Measurements from ENCODE around the gene RAD23B. TPM values are rescaled to one million over a fixed set of nuclear protein-coding genes. Genes with fewer than 3 reads are reported as not detected.
"Not testable (repeated sequence)": the region's sequence is repeated elsewhere in the genome, so short reads cannot be mapped to it uniquely, and the experiment has no call there.

RAD23B gene
- total RNA-seq = 102 TPM

DNA sequence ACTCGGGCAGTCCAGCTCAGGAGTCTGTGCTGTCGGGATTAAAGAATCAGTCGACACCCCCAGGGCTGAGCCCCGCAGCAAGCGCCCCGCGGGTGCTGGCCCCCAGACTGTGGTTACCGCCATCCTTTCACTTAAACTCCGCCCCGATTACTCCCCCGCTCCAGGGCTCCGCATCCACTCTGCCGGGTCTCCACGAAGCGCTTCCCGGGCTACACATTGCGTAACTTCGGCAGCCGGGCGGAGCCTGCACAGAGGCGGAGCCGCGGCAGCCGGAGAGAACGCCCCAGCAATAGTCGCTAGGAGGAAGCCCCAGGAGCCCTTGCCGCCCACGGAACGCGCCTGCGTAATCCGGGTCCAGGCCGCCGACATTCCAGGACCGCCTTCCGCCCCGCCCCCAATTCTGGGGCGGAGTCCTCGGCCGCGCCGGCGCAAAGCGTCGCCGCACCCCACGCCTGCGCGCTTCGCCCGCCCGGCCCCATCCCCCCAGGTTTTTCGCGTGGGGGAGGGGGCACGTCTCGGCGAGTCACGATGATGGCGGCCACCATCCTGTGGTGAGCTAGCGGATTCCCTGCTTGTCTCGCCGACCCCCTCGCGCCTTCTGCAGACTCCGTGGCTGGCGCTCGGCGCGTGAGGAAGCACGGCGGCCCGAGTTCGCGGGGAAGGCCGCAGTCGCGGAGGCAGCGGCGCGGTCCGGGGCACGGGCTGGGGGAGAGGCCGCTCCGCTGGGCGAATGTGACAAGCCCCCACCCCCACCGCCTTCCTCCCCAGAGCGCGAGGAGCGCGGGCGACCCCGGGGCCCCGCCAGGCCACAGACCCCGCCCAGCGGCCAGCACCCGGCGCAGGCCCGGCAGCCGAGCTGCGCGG lies at the start of gene RAD23B:
TSS of gene RAD23B (plus strand) at position 521 of the 864 bp plus-strand sequence. CDS start 351 bp downstream, outside the sequence.
- peak; percentile 98 for DNase-seq

DNA sequence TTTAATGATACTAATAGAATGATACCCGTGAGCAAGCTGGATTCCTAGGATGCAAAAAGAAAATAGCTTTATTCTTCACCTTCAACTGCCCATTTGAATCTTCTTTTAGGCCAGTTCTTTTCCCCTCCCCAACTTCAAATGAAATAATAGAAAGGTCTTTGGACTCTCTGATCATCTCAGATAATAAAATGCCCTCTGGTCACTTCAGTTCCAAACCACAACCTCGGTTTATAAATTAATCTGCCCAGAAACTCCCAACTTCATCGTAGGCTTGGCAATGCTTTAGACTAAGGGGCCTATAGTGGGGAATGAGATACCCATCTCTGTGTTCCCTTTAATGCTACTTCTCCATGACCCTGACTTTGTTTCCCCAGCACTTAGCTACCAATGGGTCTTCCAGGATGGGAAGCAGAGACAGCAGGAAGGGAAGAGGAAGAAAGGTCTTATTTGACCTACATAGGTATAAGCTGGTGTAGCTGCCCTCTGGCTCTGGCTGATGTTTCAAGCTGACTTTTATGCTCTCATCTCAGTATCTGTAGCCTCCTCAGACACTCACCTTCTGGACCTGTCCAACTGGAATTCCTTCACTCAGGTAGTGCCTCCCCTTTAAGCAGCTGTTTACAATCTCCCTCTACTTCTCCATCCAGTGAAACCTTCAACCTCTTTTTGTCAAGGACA lies 47.2 kb upstream of the RAD23B start:
- DNase-seq = no peak

GRCh38 chr9:107237873-107238272 lies 45.2 kb upstream of the RAD23B start:
- no peak for DNase-seq

DNA sequence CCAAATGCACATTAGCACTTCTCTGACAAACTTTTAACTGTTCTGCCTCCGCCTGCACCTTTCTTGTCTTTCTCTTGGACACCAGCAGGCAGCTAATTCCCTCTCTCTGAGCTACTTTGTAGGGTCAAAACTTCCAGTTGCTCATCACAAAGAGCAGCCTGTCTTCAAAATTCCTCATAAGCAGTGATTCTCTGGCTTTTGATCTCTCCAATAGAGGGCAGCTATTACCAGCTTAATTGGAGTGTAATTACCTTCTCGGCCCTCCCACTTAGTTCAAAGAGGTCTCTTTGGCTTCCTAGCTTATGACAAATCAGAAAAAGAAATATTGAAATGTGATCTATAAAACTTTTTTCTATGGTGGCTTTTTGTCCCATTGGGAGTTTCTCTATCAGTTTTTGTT lies 43.6 kb upstream of the RAD23B start:
- no peak for DNase-seq

DNA sequence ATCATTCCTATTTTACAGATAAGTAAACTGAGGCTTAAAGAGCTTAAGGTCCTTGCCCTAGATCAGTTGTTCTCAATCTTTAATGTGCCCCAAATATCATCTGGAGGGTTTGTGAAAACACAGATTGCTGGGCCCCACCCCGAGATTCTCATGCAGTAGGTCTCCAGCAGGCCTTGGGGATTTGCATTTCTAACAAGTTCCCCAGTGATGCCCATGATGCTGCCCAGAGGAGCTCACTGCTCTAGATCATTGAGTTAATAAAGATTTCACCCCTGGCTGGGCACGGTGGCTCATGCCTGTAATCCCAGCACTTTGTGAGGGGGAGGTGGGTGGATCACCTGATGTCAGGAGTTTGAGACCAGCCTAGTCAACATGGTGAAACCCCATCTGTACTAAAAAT lies 42.8 kb upstream of the RAD23B start:
- no peak for DNase-seq

- no peak for DNase-seq
These were observed 40.7 kb upstream of the RAD23B start for GRCh38 chr9:107242073-107243030.

DNA sequence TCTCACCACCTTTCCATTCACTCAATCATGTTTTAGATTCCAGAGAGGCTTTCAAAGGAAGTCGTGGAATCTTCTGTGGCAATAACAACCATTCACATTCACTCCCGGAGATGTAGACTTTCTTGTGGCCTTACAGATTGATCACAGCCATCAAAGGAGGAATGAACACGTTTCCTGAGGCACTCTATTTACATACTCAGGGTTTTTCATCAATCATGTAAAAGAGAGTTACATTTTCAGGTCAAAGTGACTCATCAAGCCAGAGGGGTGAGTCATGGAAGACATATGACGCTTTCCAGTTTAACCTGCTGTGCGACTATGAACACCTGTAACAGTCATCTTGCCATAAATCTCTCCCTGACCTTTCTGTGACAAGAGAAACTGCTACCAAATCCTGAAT lies 39.3 kb upstream of the RAD23B start:
- DNase-seq = no peak

DNA sequence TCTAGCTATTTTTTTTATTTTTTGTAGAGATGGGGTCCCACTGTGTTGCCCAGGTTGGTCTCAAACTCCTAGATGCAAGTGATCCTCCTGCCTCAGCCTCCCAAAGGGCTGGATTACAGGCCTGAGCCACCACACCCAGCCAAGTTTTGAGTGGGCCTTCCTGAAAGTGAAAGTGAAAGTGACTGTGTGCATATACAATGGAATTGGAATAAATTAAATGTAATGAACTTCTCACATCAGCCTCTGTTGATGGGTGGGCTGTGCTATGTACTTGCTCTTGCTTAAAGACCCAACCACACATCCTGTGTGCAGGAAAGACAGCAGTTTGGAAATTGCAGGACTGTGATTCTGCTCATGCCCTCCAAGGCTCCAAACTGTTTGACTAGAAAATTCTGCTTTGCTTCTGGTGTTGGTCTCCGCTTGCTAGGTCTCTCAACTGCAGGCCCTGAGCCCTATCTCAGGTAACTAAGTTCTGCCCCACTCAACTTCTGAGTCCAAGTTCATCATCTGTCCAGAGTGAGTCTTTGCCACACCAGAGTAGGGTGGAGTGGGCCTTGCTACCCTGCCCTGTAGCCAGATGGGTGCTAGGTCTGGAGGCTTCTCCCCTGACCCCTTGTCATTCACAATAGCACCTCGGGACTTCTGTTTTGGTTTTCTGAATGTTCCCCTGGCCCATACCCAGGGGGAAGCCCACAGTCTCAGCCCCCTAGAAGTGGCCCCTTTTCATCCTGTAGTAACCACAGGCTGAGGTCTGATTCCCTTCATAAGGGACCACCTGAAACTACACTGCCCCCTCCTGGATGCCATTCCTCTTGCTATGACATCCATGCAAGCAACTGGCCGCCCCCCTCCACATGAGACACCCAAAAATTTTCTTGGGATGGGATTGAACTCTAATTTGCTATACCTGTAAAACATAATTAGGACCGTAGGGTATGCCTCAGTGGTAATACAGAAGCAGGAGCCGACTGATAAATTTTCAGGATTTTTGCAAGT lies 36.5 kb upstream of the RAD23B start:
- no peak for DNase-seq

GRCh38 chr9:107248714-107249113 lies 34.4 kb upstream of the RAD23B start:
- no peak for DNase-seq

GRCh38 chr9:107249131-107249533 lies 33.9 kb upstream of the RAD23B start:
- DNase-seq = no peak

- no peak for DNase-seq
These were observed 33.3 kb upstream of the RAD23B start for GRCh38 chr9:107249665-107250285.

DNA sequence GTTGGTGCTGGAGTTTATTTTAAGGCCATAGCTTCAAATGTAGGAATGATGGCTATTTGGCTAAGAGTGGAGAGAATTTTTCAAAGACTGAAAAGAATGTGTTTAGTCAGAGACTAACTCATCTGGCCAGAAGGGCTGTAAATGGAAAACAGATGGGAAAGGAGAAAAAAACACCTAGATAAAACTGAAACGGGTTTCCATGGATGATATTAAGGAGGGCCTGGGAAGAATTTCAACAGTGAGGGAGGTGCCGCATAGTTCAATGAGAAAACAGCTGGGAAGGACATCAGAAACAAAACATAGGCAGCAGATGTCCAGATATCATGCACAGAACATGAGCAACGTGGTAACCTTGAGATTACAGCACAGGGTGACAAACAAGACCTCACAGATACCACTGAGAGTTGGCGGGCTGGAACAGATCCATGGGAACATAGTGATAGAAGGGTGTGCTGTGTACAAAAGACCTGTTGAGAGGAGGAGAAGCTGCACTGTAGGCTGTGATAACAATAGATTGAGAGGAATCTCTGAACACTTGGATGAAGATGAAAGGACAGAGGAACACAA lies 31.2 kb upstream of the RAD23B start:
- no peak for DNase-seq

DNA sequence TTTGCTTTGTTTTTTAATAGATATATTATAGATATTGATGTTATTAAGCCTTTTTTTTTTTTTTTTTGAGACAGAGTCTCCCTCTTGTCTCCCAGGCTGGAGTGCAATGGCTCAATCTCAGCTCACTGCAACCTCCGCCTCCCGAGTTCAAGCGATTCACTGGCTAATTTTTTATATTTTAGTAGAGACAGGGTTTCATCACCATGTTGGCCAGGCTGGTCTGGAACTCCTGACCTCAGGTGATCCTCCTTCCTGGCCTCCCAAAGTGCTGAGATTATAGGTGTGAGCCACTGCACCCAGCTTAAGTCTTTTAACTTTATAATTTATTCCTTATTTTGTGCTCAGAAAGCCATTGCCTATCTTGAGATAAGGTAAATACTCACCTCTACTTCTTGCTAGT lies 24.2 kb upstream of the RAD23B start:
- no peak for DNase-seq

- not testable (repeated sequence) for DNase-seq
These were observed 23.2 kb upstream of the RAD23B start for GRCh38 chr9:107259751-107260313.

DNA sequence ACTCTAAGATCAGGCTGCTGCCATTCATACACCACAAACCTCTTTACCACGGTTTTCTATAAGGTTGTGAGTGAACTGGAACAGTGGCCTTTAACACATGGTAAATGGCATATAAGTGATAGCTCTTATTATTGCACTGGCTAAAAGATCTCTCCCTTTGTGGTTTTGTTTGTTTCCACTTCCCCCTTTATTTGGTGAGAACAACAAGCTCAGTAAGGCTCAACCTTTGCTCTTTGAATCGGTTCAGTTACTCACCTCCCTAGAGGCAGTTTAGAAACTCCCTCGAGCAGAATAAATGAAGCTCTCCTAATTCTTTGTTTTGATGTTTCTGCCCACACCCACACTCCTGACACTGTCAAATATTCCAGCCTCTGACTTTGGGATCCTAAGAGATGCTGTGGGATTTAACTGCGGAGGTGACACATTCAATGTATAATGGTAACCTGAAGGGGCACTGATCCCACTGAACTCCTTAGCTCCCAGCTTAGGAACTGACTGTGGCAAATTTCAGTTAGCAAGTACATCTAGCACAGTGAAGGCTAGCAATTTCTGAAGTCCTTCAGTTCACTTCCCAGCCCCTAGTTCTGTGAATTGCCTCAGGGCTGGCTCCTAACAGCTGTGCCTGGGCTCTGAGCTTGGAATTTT lies 22.5 kb upstream of the RAD23B start:
- DNase-seq = no peak

DNA sequence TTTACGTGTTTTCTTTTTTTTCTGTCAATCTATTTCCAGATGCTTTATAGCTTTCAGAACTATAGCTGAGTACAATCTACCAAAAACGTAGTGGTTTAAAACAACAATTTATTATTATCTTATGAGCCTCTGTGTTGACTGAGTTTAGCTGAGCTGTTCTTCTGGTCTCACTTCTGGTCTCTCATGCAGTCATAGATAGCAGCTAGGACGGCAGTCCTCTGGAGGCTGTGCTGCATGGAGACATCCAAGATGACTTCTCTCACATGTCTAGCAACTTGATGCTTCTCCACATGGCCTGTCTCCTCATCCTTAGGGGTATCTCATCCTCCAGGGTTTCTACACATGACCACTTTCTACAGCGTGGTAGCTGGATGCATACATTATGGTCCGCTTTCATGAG lies 22.0 kb upstream of the RAD23B start:
- no peak for DNase-seq

- DNase-seq = no peak
These were observed 19.8 kb upstream of the RAD23B start for GRCh38 chr9:107263289-107263688.

- no peak for DNase-seq
These were observed 16.3 kb upstream of the RAD23B start for GRCh38 chr9:107266624-107267368.

GRCh38 chr9:107268560-107268959 lies 14.5 kb upstream of the RAD23B start:
- DNase-seq = no peak
